ENCODE data around the gene SLC22A31.

Gene SLC22A31

GRCh38 chr16:89199241-89200123 lies 855 bp downstream of the SLC22A31 start:
- no peaks in the 10 kb centered on the region for H3K27me3 ChIP-seq (ENCODE audit: low read depth, low read length)
- no peaks in the 10 kb centered on the region for H4K20me1 ChIP-seq (ENCODE audit: insufficient read depth, low read length)
- no peak for TF ChIP-seq EZH2phosphoT487 (IDR thresholded peaks at IDR 0.05; ENCODE audit: low read depth)
- TF ChIP-seq CTCF (IDR thresholded peaks at IDR 0.05; ENCODE audit: low read depth, low read length), result no peak
- no peak overlapping the region for H3K9ac ChIP-seq (ENCODE audit: low read length)
- H3K4me3 ChIP-seq (ENCODE audit: low read length), result 0 out of 2 replicates have a peak overlapping the region, but pooled peaks have one; percentile 16
- H3K9me3 ChIP-seq (ENCODE audit: insufficient read depth, low read length), result no peaks in the 10 kb centered on the region
- H3K79me2 ChIP-seq (ENCODE audit: low read length), result no peaks in the 10 kb centered on the region
- H3K36me3 ChIP-seq (replicated peaks; ENCODE audit: low read depth, low read length), result no peaks in the 10 kb centered on the region
- no peak overlapping the region for H3K27ac ChIP-seq (ENCODE audit: low read length)
- H2AFZ ChIP-seq (ENCODE audit: low read depth, low read length), result no peak overlapping the region
- no peaks in the 10 kb centered on the region for H3K4me1 ChIP-seq (ENCODE audit: low read length)
- H3K4me2 ChIP-seq (ENCODE audit: low read length), result no peak overlapping the region

GRCh38 chr16:89198417-89199240 lies 1.7 kb downstream of the SLC22A31 start:
- TF ChIP-seq EZH2phosphoT487 (IDR thresholded peaks at IDR 0.05; ENCODE audit: low read depth), result no peak
- TF ChIP-seq CTCF (IDR thresholded peaks at IDR 0.05; ENCODE audit: low read depth, low read length), result no peak
- Histone ChIP-seq H3K4me2 (ENCODE audit: low read length) (no peak overlapping the region), H3K4me1 (ENCODE audit: low read length) (no peaks in the 10 kb centered on the region), H3K9me3 (ENCODE audit: insufficient read depth, low read length) (no peaks in the 10 kb centered on the region), H3K36me3 (replicated peaks; ENCODE audit: low read depth, low read length) (no peaks in the 10 kb centered on the region), H4K20me1 (ENCODE audit: insufficient read depth, low read length) (no peaks in the 10 kb centered on the region), H3K4me3 (ENCODE audit: low read length) (no peak overlapping the region), H3K27me3 (ENCODE audit: low read depth, low read length) (no peaks in the 10 kb centered on the region), H2AFZ (ENCODE audit: low read depth, low read length) (no peak overlapping the region), H3K79me2 (ENCODE audit: low read length) (no peaks in the 10 kb centered on the region), H3K27ac (ENCODE audit: low read length) (no peak overlapping the region), H3K9ac (ENCODE audit: low read length) (no peak overlapping the region)

GRCh38 chr16:89197633-89198416 lies 2.5 kb downstream of the SLC22A31 start:
- no peak overlapping the region for H3K4me2 ChIP-seq (ENCODE audit: low read length)
- no peaks in the 10 kb centered on the region for H3K4me1 ChIP-seq (ENCODE audit: low read length)
- H3K27me3 ChIP-seq (ENCODE audit: low read depth, low read length), result no peaks in the 10 kb centered on the region
- no peak for TF ChIP-seq CTCF (IDR thresholded peaks at IDR 0.05; ENCODE audit: low read depth, low read length)
- no peak for TF ChIP-seq EZH2phosphoT487 (IDR thresholded peaks at IDR 0.05; ENCODE audit: low read depth)
- no peak overlapping the region for H2AFZ ChIP-seq (ENCODE audit: low read depth, low read length)
- no peaks in the 10 kb centered on the region for H4K20me1 ChIP-seq (ENCODE audit: insufficient read depth, low read length)
- no peaks in the 10 kb centered on the region for H3K36me3 ChIP-seq (replicated peaks; ENCODE audit: low read depth, low read length)
- H3K4me3 ChIP-seq (ENCODE audit: low read length), result no peak overlapping the region
- no peak overlapping the region for H3K9ac ChIP-seq (ENCODE audit: low read length)
- no peak overlapping the region for H3K27ac ChIP-seq (ENCODE audit: low read length)
- no peaks in the 10 kb centered on the region for H3K79me2 ChIP-seq (ENCODE audit: low read length)
- H3K9me3 ChIP-seq (ENCODE audit: insufficient read depth, low read length), result no peaks in the 10 kb centered on the region
